A549 (cell line): ENCODE data around the gene OBSL1. TPM values are rescaled to one million over a fixed set of nuclear protein-coding genes. Genes with fewer than 3 reads are reported as not detected.
A peak's percentile ranks its signal among the peaks of the same experiment; 100 is the strongest.

Source experiments
- ATAC-seq, 2 experiments: fragments of 200-7000 bp in 1 of 2; fragments of >200 bp in 1 of 2; cut with Nextera tagmentation in 1 of 2; cut with Tn5 transposase in 1 of 2; 3 replicates each; pipeline versions ENCODE4 v1.8.0 to v1.9.1; 2018 to 2020; ENCODE audit warnings: mild to moderate bottlenecking in 1 of 2, moderate library complexity in 1 of 2
- CTCF ChIA-PET: fragments of 300-600 bp; sonication (Branson Sonifier 250); formaldehyde crosslinking; extraction: SDS; loops from one replicate; lab custom pipeline; 2021; ENCODE audit warnings: antibody characterized with exemption, inconsistent platforms; lab: Yijun Ruan, JAX
- POLR2A ChIA-PET: fragments of 350-600 bp; formaldehyde crosslinking; extraction: SDS; loops from one replicate; lab custom pipeline; 2021; ENCODE audit warnings: antibody characterized with exemption, inconsistent platforms; lab: Yijun Ruan, JAX
- DNase-seq, 2 experiments: peaks; one replicate each; pipeline versions ENCODE4 v3.0.0 to v3.0.0-alpha.2; 2011 to 2016; ENCODE audit warnings: low read depth in 1 of 2, low spot score in 1 of 2
- FAIRE-seq: peaks from 2 replicates; lab custom pipeline; 2011; peaks lifted over from hg19 to GRCh38; lab: Jason Lieb, UNC
- H3K27ac ChIP-seq, 2 experiments: fragments of >200 bp; sonication (Bioruptor Twin); formaldehyde crosslinking; 3 replicates each; pipeline ENCODE4 v1.5.1; 2016 to 2017
- H3K4me1 ChIP-seq: fragments of >200 bp; sonication (Bioruptor Twin); formaldehyde crosslinking; 3 replicates; pipeline ENCODE4 v1.6.1; 2016
- H3K4me2 ChIP-seq: fragments of >200 bp; sonication (Bioruptor Twin); formaldehyde crosslinking; 3 replicates; pipeline ENCODE4 v1.6.1; 2016
- H3K4me3 ChIP-seq: fragments of >200 bp; sonication (Bioruptor Twin); formaldehyde crosslinking; 3 replicates; pipeline ENCODE4 v1.5.1; 2016
- H3K9me3 ChIP-seq: fragments of >200 bp; sonication (Bioruptor Twin); formaldehyde crosslinking; 3 replicates; pipeline ENCODE4 v1.6.1; 2016
- BHLHE40 ChIP-seq: IDR thresholded peaks from 2 replicates; pipeline ENCODE4 v1.6.1; 2012; ENCODE audit warnings: low read depth, low read length, inconsistent platforms
- CEBPB ChIP-seq, 2 experiments: fragments of >200 bp in 1 of 2; sonication (Bioruptor Twin) in 1 of 2; formaldehyde crosslinking in 1 of 2; IDR thresholded peaks; 2 replicates each; pipeline ENCODE4 v1.6.1; 2012 to 2016
- CHD4 ChIP-seq: fragments of 200-600 bp; sonication (generic); IDR thresholded peaks from 2 replicates; pipeline ENCODE4 v1.6.1; 2016; ENCODE audit warnings: antibody characterized with exemption, mild to moderate bottlenecking, borderline replicate concordance
- EHMT2 ChIP-seq: fragments of 200-600 bp; sonication (generic); IDR thresholded peaks from 2 replicates; pipeline ENCODE4 v1.6.1; 2016; ENCODE audit warnings: antibody characterized with exemption, low read depth, mild to moderate bottlenecking, moderate library complexity
- EP300 ChIP-seq, 2 experiments: fragments of >200 bp; sonication (Bioruptor Twin); formaldehyde crosslinking; IDR thresholded peaks; 2 replicates in 1 of 2; 3 replicates in 1 of 2; pipeline ENCODE4 v1.6.1; 2016 to 2017
- HEYL ChIP-seq: fragments of 250-450 bp; sonication (Bioruptor Pico); IDR thresholded peaks from 2 replicates; pipeline ENCODE4 v1.8.0; 2021; ENCODE audit warnings: mild to moderate bottlenecking, moderate library complexity
- JUN ChIP-seq, 2 experiments: fragments of >200 bp; sonication (Bioruptor Twin); formaldehyde crosslinking; IDR thresholded peaks; 2 replicates in 1 of 2; 3 replicates in 1 of 2; pipeline ENCODE4 v1.6.1; 2016 to 2017
- JUNB ChIP-seq: fragments of >200 bp; sonication (Bioruptor Twin); formaldehyde crosslinking; IDR thresholded peaks from 2 replicates; pipeline ENCODE4 v1.6.1; 2016
- KDM1A ChIP-seq: fragments of 200-600 bp; sonication (generic); IDR thresholded peaks from 2 replicates; pipeline ENCODE4 v1.6.1; 2016; ENCODE audit warnings: low read depth, mild to moderate bottlenecking
- KDM5A ChIP-seq: fragments of 200-600 bp; sonication (generic); IDR thresholded peaks from 2 replicates; pipeline ENCODE4 v1.6.1; 2016; ENCODE audit warnings: antibody characterized with exemption, mild to moderate bottlenecking
- MYC ChIP-seq: IDR thresholded peaks from 2 replicates; pipeline ENCODE4 v1.6.1; 2012; ENCODE audit warnings: mild to moderate bottlenecking, inconsistent platforms, low read length, improper control_type of control experiment, borderline replicate concordance
- NPAS2 ChIP-seq: fragments of 250-450 bp; sonication (Bioruptor Pico); IDR thresholded peaks from 2 replicates; pipeline ENCODE4 v1.8.0; 2022; ENCODE audit warnings: mild to moderate bottlenecking, moderate library complexity, borderline replicate concordance
- NR3C1 ChIP-seq: fragments of >200 bp; sonication (Bioruptor Twin); formaldehyde crosslinking; IDR thresholded peaks from 3 replicates; pipeline ENCODE4 v1.6.1; 2017
- RARB ChIP-seq: fragments of 250-450 bp; sonication (Bioruptor Pico); IDR thresholded peaks from 2 replicates; pipeline ENCODE4 v1.8.0; 2021; ENCODE audit warnings: mild to moderate bottlenecking, moderate library complexity
- RNF2 ChIP-seq: fragments of 200-600 bp; sonication (generic); IDR thresholded peaks from 2 replicates; pipeline ENCODE4 v1.6.1; 2016; ENCODE audit warnings: low read depth, mild to moderate bottlenecking, antibody characterized with exemption, moderate library complexity, borderline replicate concordance
- TFCP2L1 ChIP-seq: fragments of 250-450 bp; sonication (Bioruptor Pico); IDR thresholded peaks from 2 replicates; pipeline ENCODE4 v1.5.0; 2021; ENCODE audit warnings: mild to moderate bottlenecking
- ZFP36 ChIP-seq: fragments of 450-650 bp; IDR thresholded peaks from 2 replicates; pipeline ENCODE4 v1.6.1; 2014; ENCODE audit warnings: borderline replicate concordance; ENCODE audit not compliant: partially characterized antibody
- ZSCAN20 ChIP-seq: fragments of 250-450 bp; sonication (Bioruptor Pico); IDR thresholded peaks from 2 replicates; pipeline ENCODE4 v1.8.0; 2022; ENCODE audit warnings: mild to moderate bottlenecking, moderate library complexity
- WGBS: methylation state at CpG from one replicate; pipeline ENCODE4 v1.1.6; 2017; ENCODE audit errors: missing lambda C conversion rate; 5-methylcytosine and 5-hydroxymethylcytosine counted together
- polyA plus RNA-seq, 4 experiments: library from polyadenylated mRNA; depleted of rRNA in 3 of 4; stranded (reverse); fragments of >200 nt; fragmentation: RNase III in 1 of 4; extraction: RNeasy Plus Mini Kit Qiagen cat#74134 plus additional on column Dnase treatment in 1 of 4; gene quantifications; 2 replicates in 3 of 4; 3 replicates in 1 of 4; pipeline ENCODE4 v1.2.3, GENCODE V29; 2011 to 2017
- TF ChIP-seq, protein P1 (sequence below): fragments of 250-450 bp; sonication (Bioruptor Pico); IDR thresholded peaks from 2 replicates; pipeline ENCODE4 v1.5.0; 2021; ENCODE audit warnings: mild to moderate bottlenecking, moderate library complexity, borderline replicate concordance
- TF ChIP-seq, protein P2 (sequence below): IDR thresholded peaks from 2 replicates; pipeline ENCODE4 v1.6.1; 2012
- TF ChIP-seq, protein P3 (sequence below): fragments of 450-650 bp; IDR thresholded peaks from 2 replicates; pipeline ENCODE4 v1.6.1; 2014; ENCODE audit warnings: antibody characterized with exemption
- TF ChIP-seq, protein P4 (sequence below): IDR thresholded peaks from 2 replicates; pipeline ENCODE4 v1.6.1; 2012; ENCODE audit warnings: low read depth, borderline replicate concordance
- TF ChIP-seq, protein P5 (sequence below): fragments of >200 bp; sonication (Bioruptor Twin); formaldehyde crosslinking; IDR thresholded peaks from 2 replicates; pipeline ENCODE4 v1.6.1; 2016
- TF ChIP-seq, protein P6 (sequence below): fragments of >200 bp; sonication (Bioruptor Twin); formaldehyde crosslinking; IDR thresholded peaks from 3 replicates; pipeline ENCODE4 v1.5.1; 2016

The OBSL1 gene
- polyA plus RNA-seq, 2 of the 4 experiments (the other 2 are of a cell fraction), result 14.4 to 31.8 TPM

DNA sequence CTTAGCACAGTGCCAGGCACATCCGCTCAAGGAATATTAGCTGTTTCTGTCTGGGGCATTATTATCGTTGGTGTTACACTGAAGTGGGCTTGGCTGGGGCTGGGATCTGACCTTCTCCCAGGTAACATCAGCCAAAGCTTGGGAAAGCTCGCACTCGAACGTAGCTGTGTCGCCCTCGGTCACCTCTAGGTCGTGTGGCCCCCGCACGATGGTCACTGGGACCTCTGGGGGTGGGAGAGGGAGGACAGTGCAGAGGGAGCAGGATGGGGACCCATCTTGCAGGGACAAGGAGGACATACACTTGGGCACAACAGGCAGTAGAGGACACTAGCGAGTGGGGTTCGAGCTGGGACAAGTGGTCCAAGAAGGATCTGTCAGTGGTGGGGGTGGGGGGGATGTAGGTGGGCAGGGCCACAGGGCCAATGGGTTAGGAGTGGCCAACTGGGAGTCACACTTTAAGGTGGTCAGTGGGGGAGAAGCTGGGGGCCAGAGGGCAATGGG is 17.8 kb downstream of the OBSL1 start:
- FAIRE-seq (no peak), ATAC-seq (no peak), DNase-seq (no peak)
- no peak overlapping the region for H3K27ac ChIP-seq
- no peaks in the 10 kb centered on the region for H3K9me3 ChIP-seq
- 85% methylated on average over 12 of the region's 12 CpGs for WGBS
- ChIA-PET CTCF (interaction anchor here (0.8 to 5.5 kb wide), 7 partner anchors 10 to 150 kb away, joined by 3 to 23 read pairs (median 7); partner anchors contain the start of genes CHPF and TMEM198), POLR2A (interaction anchor here (0.6 kb wide), 1 partner anchor 134 kb away, joined by 3 read pairs; no protein-coding TSS in a partner anchor)
- TF ChIP-seq, protein P1, sequence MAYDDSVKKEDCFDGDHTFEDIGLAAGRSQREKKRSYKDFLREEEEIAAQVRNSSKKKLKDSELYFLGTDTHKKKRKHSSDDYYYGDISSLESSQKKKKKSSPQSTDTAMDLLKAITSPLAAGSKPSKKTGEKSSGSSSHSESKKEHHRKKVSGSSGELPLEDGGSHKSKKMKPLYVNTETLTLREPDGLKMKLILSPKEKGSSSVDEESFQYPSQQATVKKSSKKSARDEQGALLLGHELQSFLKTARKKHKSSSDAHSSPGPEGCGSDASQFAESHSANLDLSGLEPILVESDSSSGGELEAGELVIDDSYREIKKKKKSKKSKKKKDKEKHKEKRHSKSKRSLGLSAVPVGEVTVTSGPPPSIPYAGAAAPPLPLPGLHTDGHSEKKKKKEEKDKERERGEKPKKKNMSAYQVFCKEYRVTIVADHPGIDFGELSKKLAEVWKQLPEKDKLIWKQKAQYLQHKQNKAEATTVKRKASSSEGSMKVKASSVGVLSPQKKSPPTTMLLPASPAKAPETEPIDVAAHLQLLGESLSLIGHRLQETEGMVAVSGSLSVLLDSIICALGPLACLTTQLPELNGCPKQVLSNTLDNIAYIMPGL (CRISPR knock-in tag), result no peak
- TF ChIP-seq CEBPB (IDR thresholded peaks at IDR 0.05) (no peak), EP300 (IDR thresholded peaks at IDR 0.05) (no peak)
- H3K4me3 ChIP-seq, result no peak overlapping the region
- peaks cover 16% of the 10 kb centered on the region for H3K4me1 ChIP-seq
- H3K4me2 ChIP-seq, result no peak overlapping the region

DNA sequence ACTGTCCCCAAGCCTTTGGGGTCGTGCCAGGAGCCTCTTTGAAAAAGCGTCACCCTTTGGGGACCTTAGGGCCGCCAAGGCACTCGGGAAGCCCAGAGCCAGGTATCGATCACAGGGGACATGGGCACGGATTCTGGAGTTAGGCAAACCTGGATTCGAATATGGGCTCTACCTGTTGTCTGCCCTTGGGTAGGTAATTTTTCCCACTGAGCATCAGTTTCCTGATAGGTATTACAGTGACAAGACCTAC is 18.2 kb downstream of the OBSL1 start:
- no peak for TF ChIP-seq RARB (CRISPR knock-in tag)
- no peak for TF ChIP-seq RNF2
- no peak for TF ChIP-seq JUN (IDR thresholded peaks at IDR 0.05)
- TF ChIP-seq, protein P2, sequence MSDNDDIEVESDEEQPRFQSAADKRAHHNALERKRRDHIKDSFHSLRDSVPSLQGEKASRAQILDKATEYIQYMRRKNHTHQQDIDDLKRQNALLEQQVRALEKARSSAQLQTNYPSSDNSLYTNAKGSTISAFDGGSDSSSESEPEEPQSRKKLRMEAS, result no peak
- TF ChIP-seq NR3C1, result no peak
- TF ChIP-seq, protein P3, sequence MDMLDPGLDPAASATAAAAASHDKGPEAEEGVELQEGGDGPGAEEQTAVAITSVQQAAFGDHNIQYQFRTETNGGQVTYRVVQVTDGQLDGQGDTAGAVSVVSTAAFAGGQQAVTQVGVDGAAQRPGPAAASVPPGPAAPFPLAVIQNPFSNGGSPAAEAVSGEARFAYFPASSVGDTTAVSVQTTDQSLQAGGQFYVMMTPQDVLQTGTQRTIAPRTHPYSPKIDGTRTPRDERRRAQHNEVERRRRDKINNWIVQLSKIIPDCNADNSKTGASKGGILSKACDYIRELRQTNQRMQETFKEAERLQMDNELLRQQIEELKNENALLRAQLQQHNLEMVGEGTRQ, result no peak
- TF ChIP-seq, protein P4, sequence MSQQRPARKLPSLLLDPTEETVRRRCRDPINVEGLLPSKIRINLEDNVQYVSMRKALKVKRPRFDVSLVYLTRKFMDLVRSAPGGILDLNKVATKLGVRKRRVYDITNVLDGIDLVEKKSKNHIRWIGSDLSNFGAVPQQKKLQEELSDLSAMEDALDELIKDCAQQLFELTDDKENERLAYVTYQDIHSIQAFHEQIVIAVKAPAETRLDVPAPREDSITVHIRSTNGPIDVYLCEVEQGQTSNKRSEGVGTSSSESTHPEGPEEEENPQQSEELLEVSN, result no peak
- FAIRE-seq (no peak), ATAC-seq (no peak), DNase-seq (no peak)
- Histone ChIP-seq H3K4me1 (peaks cover 16% of the 10 kb centered on the region), H3K9me3 (no peaks in the 10 kb centered on the region), H3K4me2 (peak overlapping the region; percentile 100), H3K27ac (peak overlapping the region in 1 of 2 experiments; percentile 81; a peak in 2 of 6 replicates), H3K4me3 (peak overlapping the region; percentile 76)
- POLR2A ChIA-PET, result interaction anchor here (0.6 to 1.2 kb wide), 4 partner anchors 9 to 134 kb away, joined by 3 read pairs; partner anchors contain the start of genes CHPF, OBSL1, STK11IP and TMEM198
- CTCF ChIA-PET, result interaction anchor here (1.0 to 5.0 kb wide), 6 partner anchors 10 to 150 kb away, joined by 3 to 19 read pairs (median 8); partner anchors contain the start of genes CHPF and TMEM198
- 39% methylated on average over 7 of the region's 7 CpGs for WGBS

GRCh38 chr2:219552382-219553167 is 18.8 kb downstream of the OBSL1 start:
- 26% methylated on average over 21 of the region's 99 CpGs for WGBS
- Histone ChIP-seq H3K4me2 (peak overlapping the region; percentile 100), H3K4me1 (peaks cover 16% of the 10 kb centered on the region), H3K27ac (peak overlapping the region; percentile 70 to 81), H3K9me3 (no peaks in the 10 kb centered on the region), H3K4me3 (peak overlapping the region; percentile 76)
- ChIA-PET POLR2A (interaction anchor here (1.1 to 1.2 kb wide), 3 partner anchors 8 to 45 kb away, joined by 3 read pairs; partner anchors contain the start of genes CHPF, OBSL1, STK11IP and TMEM198), CTCF (interaction anchor here (1.5 to 5.8 kb wide), 6 partner anchors 8 to 89 kb away, joined by 3 to 51 read pairs (median 12); partner anchors contain the start of genes CHPF and TMEM198)
- DNase-seq (peak; percentile 75 to 80), ATAC-seq (peak; percentile 76 to 90), FAIRE-seq (no peak)
- TF ChIP-seq KDM5A (no peak), TFCP2L1 (CRISPR knock-in tag) (no peak), MYC (no peak), BHLHE40 (no peak), NPAS2 (CRISPR knock-in tag) (no peak), ZFP36 (no peak), RARB (CRISPR knock-in tag) (no peak), KDM1A (no peak), HEYL (CRISPR knock-in tag) (no peak), JUNB (no peak), EHMT2 (no peak), RNF2 (0 out of 2 replicates have a peak, but pooled peaks have one; percentile 22), CHD4 (no peak), ZSCAN20 (no peak), NR3C1 (no peak)
- TF ChIP-seq, protein P5, sequence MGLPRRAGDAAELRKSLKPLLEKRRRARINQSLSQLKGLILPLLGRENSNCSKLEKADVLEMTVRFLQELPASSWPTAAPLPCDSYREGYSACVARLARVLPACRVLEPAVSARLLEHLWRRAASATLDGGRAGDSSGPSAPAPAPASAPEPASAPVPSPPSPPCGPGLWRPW, result no peak
- TF ChIP-seq, protein P6, sequence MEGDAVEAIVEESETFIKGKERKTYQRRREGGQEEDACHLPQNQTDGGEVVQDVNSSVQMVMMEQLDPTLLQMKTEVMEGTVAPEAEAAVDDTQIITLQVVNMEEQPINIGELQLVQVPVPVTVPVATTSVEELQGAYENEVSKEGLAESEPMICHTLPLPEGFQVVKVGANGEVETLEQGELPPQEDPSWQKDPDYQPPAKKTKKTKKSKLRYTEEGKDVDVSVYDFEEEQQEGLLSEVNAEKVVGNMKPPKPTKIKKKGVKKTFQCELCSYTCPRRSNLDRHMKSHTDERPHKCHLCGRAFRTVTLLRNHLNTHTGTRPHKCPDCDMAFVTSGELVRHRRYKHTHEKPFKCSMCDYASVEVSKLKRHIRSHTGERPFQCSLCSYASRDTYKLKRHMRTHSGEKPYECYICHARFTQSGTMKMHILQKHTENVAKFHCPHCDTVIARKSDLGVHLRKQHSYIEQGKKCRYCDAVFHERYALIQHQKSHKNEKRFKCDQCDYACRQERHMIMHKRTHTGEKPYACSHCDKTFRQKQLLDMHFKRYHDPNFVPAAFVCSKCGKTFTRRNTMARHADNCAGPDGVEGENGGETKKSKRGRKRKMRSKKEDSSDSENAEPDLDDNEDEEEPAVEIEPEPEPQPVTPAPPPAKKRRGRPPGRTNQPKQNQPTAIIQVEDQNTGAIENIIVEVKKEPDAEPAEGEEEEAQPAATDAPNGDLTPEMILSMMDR, result no peak
- TF ChIP-seq, protein P4, result peak; percentile 79; the same call in 1 of the 2 replicates
